HG03066 (cell line): ENCODE data around the gene FRMPD2.
"Not testable (repeated sequence)": the region's sequence is repeated elsewhere in the genome, so short reads cannot be mapped to it uniquely, and the experiment has no call there.

Source experiments
- ATAC-seq: cut with Tn5 transposase; IDR thresholded peaks from one replicate; pipeline ENCODE4 v1.9.1; 2021; ENCODE audit warnings: low read depth; ENCODE audit not compliant: unreplicated experiment

FRMPD2 gene

DNA sequence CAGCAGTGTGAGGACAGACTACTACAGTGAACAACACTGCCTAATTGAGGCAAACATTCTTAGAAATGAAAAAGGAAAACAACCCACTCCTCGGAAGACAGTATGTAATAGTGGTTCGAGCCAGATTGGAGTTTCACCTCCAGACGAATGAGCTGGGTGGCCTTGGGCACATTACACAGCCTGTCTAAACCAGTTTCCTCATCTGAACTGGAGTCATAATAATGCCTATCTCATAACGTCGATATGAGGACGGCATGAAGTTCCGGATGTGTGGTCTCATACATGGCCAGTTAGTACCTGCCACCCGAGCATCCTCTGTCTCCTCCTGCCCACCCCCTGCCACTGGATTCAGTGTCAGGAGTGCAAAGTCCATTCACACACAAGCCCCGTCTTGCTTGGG lies 15.8 kb upstream of the FRMPD2 start:
- ATAC-seq, result no peak

DNA sequence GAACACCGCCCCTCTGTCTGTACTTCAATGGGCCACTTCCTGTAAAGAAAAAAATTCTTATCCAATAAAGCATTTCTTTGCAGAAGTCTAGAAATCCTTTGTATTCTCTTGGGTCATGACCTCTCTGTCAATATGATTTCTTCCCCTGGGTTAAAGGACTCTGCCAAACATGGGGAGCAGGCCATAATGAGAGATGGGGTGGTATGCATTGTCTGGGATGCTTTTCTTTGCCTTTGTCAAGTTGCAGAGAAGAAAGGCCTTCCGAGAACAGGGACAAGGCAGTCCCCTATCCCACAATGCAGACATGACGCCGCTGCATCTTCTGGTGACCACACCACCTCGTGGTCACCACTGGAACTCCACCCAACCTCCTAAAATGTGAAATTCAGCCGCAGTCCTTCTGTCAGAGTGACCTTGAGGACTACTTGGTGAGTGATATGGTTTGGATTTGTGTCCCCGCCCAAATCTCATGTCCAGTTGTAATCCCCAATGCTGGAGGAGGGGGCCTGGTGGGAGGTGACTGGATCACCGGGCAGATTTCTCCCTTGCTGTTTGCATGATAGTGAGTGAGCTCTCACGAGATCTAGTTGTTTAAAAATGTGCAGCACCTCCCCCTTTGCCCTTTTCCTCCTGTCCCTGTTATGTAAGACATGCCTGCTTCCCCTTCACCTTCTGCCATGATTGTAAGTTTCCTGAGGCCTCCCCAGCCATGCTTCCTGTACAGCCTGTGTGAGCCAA lies 15.2 kb upstream of the FRMPD2 start:
- ATAC-seq, result peak; percentile 57

DNA sequence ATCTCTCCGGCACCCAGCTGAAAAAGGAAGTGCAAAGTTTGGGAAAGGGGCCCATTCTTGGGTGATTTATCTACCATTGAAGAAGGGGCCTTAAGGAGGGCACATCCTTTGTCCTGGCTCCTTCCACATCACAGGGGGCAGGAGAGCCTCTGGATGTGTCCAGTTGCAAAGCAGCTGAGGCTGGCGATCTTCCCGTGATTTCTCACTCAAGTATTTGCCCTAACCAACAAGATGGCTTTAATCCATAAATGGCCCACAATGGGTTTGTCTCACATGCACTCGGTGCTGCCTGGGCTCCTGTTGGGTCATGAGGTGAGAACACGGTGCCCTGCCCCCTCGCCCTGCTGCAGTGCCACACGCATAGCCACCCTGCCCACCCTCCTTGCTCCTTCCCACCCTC lies 14.2 kb upstream of the FRMPD2 start:
- ATAC-seq, result no peak

DNA sequence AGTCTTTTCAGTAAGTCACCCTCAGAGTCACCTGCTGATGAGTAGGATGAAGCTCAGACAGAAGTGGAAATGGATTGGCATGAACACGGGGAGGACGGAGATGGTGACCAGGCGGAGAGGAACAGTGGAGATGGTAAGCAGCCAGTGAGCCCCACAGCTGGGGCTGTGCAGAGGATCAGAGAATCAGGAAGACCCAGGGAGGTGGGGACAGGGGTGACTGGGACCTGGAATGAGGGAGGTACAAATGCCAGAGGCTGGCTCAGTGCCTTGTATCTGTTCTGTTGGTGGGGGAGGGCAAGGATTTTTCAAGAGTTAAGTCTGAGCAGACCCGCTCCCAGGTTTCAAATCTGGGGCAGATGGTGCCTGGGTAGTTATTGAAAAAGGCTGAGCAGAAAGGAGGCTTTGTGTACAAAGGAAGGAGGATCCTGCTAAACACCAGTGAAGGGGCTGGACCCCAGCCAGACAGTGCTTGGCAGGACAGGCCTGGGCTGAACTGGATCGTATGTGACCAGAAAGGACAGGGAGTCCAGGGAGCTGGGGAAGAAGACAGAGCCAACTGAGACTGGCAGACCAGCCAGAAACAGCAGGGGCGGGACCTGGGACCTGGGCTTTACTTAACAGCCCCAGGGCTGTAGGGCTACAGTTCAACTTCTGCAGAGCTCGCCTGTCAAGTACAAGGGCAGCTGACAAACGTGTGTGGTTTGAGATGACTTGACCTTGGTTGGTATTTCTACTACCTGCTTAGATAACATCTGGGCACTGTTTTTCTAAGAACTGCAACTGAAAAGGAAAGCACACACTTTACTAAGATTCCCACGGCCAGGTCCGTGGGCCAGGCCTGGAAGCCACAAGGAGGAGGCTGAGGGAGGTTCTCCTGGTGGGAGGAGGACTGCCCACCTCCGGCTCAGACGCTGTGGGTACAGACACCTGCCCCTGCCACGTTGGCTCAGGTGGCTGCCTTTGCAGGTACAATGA lies 13.2 kb upstream of the FRMPD2 start:
- no peak for ATAC-seq

DNA sequence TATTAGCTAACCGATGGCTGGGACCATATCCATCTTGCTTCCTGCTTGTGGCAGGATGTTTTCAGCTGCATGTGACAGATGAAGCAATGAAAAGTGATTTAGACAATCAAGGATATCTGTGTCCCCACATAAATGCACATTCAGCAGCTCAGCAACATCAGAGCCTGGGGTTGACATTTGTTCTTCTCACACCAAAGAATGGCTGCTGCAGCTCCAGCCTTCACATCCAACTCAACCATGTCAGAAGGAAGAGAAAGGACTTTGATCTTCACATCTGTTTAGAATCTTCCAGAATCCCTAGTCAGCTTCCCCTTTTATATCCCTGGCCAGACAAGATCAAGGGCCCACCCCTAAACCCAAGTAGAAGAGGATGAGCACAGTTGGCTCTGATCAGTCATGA lies 11.9 kb upstream of the FRMPD2 start:
- ATAC-seq, result no peak

DNA sequence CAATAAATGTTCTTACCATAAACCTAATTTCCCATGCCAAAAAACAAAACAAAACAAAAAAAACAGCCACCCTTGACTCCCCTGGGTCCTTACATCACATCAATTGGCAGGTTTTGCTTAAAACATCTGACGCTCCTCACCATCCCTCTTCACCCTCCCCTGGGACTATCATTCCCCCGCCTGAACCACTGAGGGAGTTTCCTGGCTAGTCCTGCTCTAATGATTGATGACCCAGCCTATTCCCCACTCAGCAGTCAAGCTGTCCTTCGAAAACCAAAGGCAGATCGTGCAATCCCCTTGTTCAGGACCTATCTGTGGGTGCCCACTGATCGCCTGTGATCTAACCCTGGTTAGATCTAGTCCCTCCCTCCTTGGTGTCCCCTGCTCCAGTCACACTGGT lies 11.2 kb upstream of the FRMPD2 start:
- no peak for ATAC-seq

DNA sequence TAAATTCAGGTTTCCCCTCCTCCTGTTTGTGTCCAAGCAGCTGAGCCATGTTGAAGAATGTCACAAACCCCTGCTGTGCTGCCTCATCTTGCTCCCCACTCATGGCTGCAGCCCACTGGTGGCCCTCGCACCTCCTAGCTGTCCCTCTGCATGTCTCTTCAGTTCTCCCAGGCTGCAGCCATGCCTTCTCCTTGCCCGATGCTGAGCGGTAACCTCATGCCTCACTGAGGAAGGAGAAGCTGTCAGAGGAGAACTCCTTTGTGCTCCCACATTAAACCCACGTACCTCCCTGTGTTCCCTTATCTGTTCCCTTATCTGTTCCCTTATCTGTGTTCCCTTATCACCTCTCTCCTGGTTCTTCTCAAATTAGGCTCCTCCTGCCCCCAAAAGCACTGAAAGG lies 10.3 kb upstream of the FRMPD2 start:
- no peak for ATAC-seq

DNA sequence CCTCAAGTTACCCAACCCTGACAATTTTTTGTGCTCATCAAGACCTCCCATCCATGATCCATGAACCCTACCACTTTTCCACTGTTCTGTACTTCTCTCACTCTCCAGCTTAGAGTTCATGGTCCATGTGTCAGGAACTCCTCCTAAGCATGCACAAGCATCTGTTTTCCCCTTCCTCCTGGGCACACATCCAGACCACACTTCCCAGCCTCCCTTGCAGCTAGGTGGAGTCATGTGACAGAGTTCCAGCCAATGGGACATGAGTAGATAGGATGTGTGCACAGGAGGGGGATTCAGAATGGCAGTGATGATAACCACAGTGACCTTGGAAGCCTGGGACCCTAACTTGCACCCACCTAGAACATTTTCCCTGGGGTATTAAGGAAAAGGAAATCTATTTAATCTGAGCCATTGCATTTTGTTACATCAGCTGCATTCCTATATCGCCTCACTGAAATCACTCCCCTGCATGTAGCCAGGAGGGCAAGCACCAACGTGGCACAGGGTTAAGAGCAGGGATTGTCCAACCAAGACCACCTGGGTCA lies 9.6 kb upstream of the FRMPD2 start:
- no peak for ATAC-seq

DNA sequence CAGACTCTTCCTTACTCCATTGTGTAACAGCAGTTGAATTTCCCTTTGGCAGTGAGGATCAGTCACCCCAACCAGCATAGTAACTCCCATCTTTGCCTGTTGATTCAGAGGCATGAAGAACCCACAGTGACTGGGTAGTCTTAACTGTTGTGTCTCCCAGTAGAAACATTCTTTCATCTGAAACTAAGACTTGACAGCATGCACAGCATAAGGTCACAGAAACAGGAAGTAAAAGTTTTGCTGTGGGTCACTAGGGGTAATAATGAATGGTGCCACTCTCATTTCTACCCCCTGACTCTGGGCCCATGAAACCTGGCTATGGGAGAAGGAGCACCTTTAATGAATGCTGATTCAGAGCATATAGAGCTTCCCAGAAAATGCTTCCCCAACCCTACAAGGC lies 8.3 kb upstream of the FRMPD2 start:
- peak; percentile 58 for ATAC-seq

DNA sequence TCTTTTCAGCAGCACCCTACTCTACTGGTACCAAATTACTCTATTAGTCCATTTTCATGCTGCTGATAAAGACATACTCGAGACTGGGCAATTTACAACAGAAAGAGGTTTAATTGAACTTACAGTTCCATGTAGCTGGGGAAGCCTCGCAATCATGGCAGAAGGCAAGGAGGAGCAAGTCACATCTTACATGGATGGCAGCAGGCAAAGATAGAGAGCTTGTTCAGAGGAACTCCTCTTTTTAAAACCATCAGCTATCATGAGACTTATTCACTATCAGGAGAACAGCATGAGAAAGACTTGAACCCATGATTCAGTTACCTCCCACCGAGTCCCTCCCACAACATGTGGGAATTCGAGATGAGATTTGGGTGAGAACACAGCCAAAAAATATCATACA lies 7.2 kb upstream of the FRMPD2 start:
- not testable (repeated sequence) for ATAC-seq

DNA sequence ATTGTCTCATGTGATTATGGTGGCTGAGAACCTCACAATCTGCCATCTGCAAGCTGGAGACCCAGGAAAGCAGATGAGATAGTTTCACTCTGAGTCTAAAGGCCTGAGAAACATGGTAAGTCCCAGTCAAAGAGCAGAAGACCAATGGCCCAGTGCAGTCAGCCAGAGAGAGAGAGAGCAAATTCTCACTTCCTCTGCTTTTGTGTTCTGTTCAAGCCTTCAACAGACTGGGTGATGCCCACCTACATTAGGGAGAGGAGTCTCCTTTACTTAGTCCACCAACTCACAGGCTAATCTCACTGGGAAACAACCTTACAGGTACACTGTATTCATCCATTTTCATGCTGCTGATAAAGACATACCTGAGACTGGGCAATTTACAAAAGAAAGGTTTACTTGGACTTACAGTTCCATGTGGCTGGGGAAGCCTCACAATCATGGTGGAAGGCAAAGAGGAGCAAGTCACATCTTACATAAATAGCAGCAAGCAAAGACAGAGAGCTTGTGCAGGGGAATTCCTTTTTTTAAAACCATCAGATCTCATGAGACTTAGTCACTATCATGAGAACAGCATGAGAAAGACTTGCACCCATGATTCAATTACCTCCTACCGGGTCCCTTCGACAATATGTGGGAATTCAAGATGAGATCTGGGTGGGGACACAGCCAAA lies 4.7 kb upstream of the FRMPD2 start:
- peak; percentile 86 for ATAC-seq

DNA sequence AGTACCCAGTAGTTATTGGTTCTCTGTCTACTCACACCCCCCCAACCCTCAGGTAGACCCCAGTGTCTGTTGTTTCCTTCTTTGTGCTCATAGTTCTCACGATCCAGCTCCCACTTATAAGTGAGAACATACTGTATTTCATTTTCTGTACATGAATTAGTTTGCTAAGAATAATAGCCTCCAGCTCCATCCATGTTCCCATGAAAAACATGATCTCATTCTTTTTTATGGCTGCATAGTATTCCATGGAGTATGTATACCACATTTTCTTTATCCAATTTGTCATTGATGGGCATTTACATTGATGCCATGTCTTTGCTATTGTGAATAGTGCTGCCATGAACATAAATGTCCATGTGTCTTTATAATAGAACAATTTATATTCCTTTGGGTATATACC lies 2.6 kb upstream of the FRMPD2 start:
- no peak for ATAC-seq

DNA sequence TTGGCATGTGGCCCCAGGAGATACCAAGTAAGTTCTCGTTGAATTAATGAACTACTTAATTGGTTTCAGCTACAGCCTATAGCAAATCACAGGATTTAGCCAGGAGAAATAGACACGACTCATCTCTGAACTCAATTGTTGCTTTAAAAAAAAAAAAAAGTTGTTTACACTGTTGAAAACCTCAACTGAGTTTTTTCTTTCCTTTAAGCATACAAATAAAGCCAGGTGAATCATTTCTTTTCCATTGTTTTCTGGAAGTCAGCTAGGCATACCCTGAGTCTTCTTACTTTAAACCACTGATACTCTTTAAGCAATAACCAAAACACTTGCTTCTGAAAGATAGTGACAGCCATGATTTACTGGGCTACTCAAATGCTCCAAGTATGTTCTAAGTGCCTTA lies 755 bp downstream of the FRMPD2 start:
- ATAC-seq, result no peak

DNA sequence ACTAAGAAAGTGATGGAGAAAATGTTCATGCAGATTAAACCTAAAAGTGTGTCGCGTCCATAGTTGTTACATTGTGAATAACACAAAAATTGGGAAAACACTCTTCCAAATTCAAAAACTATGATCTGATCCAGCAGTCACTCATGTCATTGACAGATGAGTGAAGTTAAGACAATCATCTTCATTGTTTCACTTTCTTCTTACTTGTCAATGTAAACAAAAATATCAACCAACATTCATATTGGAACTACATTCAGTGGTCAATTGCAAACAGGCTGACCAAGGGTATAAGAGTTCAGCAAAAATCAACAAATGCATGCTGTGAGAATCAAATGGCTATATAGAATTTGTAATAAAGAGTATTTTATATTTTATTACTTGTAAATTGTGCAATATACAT lies 1.8 kb downstream of the FRMPD2 start:
- ATAC-seq, result no peak

DNA sequence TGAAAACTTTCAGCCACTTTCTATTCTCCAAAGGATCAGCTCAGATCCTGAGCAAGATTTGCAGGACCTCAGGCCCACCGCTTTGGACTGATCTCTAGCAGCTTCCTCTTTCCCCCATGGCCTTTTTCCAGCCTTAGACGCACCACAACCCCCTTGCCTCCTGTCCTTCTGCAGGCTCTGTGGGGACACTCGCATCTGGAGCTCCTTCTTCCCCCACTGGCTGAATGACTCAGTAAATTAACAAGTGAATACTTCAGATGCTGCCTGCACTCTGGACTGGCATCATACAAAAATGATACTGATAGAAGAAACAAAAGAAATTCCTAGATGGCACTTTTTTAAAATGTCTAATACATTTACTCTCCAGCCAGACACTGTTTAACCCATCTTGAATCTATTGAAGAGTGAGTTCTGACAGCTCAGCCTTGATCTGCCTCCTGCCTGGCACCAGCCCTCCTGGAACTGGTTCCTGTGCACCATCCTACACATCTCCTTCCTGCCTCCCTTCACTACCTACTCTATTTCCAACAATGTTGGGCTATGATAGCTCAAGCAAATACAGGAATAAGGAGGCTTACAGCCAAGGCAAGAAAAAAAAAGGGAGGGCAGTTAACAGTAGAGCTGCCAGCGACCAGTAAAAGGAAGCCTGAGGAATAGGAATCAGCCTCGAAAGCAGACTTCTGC lies 3.3 kb downstream of the FRMPD2 start:
- ATAC-seq, result no peak

DNA sequence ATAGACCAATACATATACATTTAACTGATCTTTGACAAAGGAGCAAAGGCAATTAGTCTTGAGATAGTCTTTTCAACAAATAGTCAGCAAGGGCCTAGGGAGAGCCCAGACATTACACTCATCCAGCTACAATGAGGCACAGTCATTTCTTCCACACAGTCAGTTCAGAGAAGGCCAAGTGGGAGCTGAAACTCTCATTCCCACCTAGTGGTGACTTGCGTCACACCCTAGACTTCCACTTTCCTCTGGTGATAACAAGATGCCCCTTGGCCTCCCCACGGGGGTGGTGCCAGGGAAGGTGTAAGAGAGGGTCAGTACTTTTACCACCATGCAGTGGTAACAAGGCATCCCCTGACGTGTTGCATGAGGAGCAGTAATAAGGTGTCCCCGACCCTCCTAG lies 8.0 kb downstream of the FRMPD2 start:
- no peak for ATAC-seq

DNA sequence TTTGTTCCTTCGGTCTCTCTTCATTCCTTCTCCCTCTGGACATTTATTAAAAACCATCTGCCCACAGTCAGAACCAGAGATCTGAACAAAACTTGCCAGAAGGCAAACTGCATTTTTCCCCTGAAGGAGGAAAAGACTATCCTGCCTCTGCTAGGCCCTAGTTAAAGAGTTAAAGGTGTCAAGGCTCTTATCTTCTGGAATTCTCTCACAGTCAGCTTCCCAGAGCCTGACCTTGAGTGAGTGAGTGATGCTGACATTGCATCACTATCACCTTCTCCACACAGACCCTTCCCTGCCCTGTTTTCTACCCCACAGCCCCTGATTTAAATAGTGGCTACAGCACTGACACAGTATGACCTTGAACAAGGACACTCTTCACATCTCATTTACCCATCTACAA lies 16.4 kb downstream of the FRMPD2 start:
- ATAC-seq, result no peak

DNA sequence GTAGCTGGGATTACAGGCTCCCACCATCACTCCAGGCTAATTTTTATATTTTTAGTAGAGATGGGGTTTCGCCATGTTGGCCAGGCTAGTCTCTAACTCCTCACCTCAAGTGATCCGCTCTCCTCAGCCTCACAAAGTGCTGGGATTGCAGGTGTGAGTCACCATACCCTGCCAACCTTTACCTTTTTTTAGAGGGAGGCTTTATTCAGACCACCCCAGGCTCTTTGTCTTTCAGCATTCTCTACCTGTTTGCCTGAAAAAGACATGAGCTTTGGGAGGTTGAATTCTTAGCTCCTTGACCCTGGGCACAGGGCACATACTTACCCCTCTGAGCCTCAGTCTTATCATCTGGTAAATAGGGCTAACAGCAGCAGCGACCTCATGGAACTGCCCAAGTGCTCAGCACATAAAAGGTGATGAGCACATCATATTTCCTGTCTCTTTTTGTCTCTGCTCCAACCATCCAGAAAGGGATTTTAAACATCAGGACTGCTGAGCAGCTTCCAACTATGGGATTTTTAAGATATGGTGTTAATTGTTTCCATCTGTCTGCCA lies 17.0 kb downstream of the FRMPD2 start:
- ATAC-seq, result no peak

DNA sequence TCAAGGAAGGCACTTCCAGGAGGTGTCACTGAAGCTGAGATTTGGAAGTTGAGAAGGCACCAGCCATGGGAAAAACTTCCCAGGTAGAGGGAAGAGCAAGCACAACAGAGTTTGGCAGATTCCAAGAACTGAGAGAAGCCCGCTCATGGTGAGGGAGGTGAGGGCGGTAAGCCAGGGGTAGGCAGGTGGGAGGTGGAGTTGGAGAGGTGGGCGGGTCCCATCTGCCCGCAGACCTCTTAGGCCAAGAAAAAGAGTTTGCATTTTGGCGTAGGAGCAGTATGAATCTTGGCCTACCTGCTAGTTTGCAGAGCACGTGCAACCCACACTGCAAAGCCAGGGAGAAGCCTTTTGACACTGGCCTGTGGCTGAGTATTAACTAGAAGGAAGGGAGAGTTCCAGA lies 18.8 kb downstream of the FRMPD2 start:
- ATAC-seq, result no peak
